H1 (cell line): ENCODE results near the gene LRRC17. TPM values are rescaled to one million over a fixed set of nuclear protein-coding genes. Genes with fewer than 3 reads are reported as not detected.

Experiments used
- CHD2 ChIP-seq: IDR thresholded peaks from 2 replicates; pipeline ENCODE4 v1.6.1; 2012; ENCODE audit warnings: low read length, improper control_type of control experiment
- CHD7 ChIP-seq: fragments of 300-600 bp; sonication (generic); IDR thresholded peaks from 2 replicates; pipeline ENCODE4 v1.7.1; 2012; ENCODE audit warnings: low read length, moderate library complexity, mild to moderate bottlenecking, inconsistent platforms; ENCODE audit not compliant: insufficient replicate concordance
- CTCF ChIP-seq, 3 experiments: IDR thresholded peaks; 1 replicate in 2 of 3; 2 replicates in 1 of 3; pipeline versions ENCODE4 v1.5.1 to v1.6.1; 2011; ENCODE audit warnings: low read length in 3 of 3, mild to moderate bottlenecking in 3 of 3, inconsistent platforms in 2 of 3, low read depth in 1 of 3, moderate library complexity in 1 of 3; ENCODE audit not compliant: insufficient read depth in 1 of 3; ENCODE audit errors: control extremely low read depth in 1 of 3
- EGR1 ChIP-seq: IDR thresholded peaks from 2 replicates; pipeline ENCODE4 v1.6.1; 2011; ENCODE audit warnings: low read depth, low read length, borderline replicate concordance
- EZH2 ChIP-seq: fragments of 200-600 bp; sonication (generic); IDR thresholded peaks from 2 replicates; pipeline ENCODE4 v1.7.1; 2012; ENCODE audit warnings: low read depth, mild to moderate bottlenecking, moderate library complexity, low read length, inconsistent platforms; ENCODE audit not compliant: severe bottlenecking
- HDAC2 ChIP-seq, 2 experiments: fragments of 300-600 bp in 1 of 2; sonication (generic) in 1 of 2; IDR thresholded peaks; 2 replicates each; pipeline ENCODE4 v1.6.1; 2011 to 2012; ENCODE audit warnings: low read depth in 2 of 2, low read length in 2 of 2, mild to moderate bottlenecking in 2 of 2, moderate library complexity in 2 of 2, borderline replicate concordance in 1 of 2, inconsistent platforms in 1 of 2
- KDM1A ChIP-seq: fragments of 200-600, 300-600 bp; sonication (generic); IDR thresholded peaks from 2 replicates; pipeline ENCODE4 v1.7.1; 2016; ENCODE audit warnings: mild to moderate bottlenecking, low read length, borderline replicate concordance
- RBBP5 ChIP-seq: IDR thresholded peaks from 2 replicates; pipeline ENCODE4 v1.7.1; 2012; ENCODE audit warnings: low read depth, mild to moderate bottlenecking, inconsistent platforms, low read length, moderate library complexity, borderline replicate concordance
- YY1 ChIP-seq: IDR thresholded peaks from 2 replicates; pipeline ENCODE4 v1.6.1; 2011; ENCODE audit warnings: low read depth, mild to moderate bottlenecking, low read length
- polyA plus RNA-seq, 7 experiments: library from polyadenylated mRNA; depleted of rRNA in 3 of 7; stranded (reverse) in 5 of 7; unstranded in 2 of 7; fragments of >200 nt in 5 of 7; fragments of 200-250 nt in 2 of 7; gene quantifications; 1 replicate in 5 of 7; 2 replicates in 1 of 7; 4 replicates in 1 of 7; pipeline versions ENCODE4 v1.2.1 to v1.2.3, GENCODE V29; 2011 to 2013; ENCODE audit warnings: missing spikeins in 2 of 7, mixed read lengths in 2 of 7
- total RNA-seq: library from RNA; stranded (reverse); fragmentation: NEBNext Ultra II Directional; extraction: Animal tissue kit (Norgen Biotek cat#: 25700); gene quantifications from 2 replicates; pipeline ENCODE4 v1.2.1, GENCODE V29; 2021

LRRC17 gene
- total and polyA plus RNA-seq, 2 of the 8 experiments (the other 6 are each of a cell fraction or from before 2014, with no cell fraction given), result 3.0 TPM

- TF ChIP-seq CHD7 (no peak), YY1 (peak; percentile 77), CTCF (IDR thresholded peaks at IDR 0.05; ENCODE audit: control extremely low read depth in 1 of 3, insufficient read depth in 1 of 3, low read depth in 1 of 3, low read length in 3 of 3) (no peak), KDM1A (no peak), CHD2 (no peak), RBBP5 (no peak), EZH2 (no peak), HDAC2 (IDR thresholded peaks at IDR 0.05; ENCODE audit: borderline replicate concordance in 1 of 2, low read depth in 2 of 2, low read length in 2 of 2) (0 out of 4 replicates have a peak, but pooled peaks of 1 of the 2 experiments have one; percentile 2), EGR1 (no peak)
These were observed 21.9 kb downstream of the LRRC17 start (continued) for GRCh38 chr7:102934701-102935100.
